Tibial artery (tissue), 4 donors: ENCODE results near the gene TMOD2.
"Not testable (repeated sequence)": the region's sequence is repeated elsewhere in the genome, so short reads cannot be mapped to it uniquely, and the experiment has no call there.

Experiments
- DNase-seq, 2 donors: peaks; one replicate each; pipeline ENCODE4 v3.0.0-alpha.2; 2019
- H3K27ac ChIP-seq, 2 donors: fragments of 200-600 bp; sonication (generic) in 1 of 2; 1 replicate in 1 of 2; 2 replicates in 1 of 2; pipeline ENCODE4 v1.5.1; 2018 to 2019; ENCODE audit warnings: mild to moderate bottlenecking in 1 of 2
- H3K27me3 ChIP-seq, 2 donors: fragments of 200-600 bp; sonication (generic) in 1 of 2; one replicate each; pipeline versions ENCODE4 v1.5.1 to v1.6.0; 2016 to 2019
- H3K36me3 ChIP-seq, 3 donors: fragments of 200-600 bp; sonication (generic) in 2 of 3; one replicate each; pipeline ENCODE4 v1.5.1; 2016 to 2019; ENCODE audit warnings: mild to moderate bottlenecking in 2 of 3
- H3K4me1 ChIP-seq, 4 donors: fragments of 200-600 bp; sonication (generic) in 2 of 4; 1 replicate in 3 of 4; 2 replicates in 1 of 4; pipeline ENCODE4 v1.5.1; 2016 to 2019
- H3K4me3 ChIP-seq, 2 donors: fragments of 200-600 bp; sonication (generic) in 1 of 2; 1 replicate in 1 of 2; 2 replicates in 1 of 2; pipeline ENCODE4 v1.5.1; 2018 to 2019; ENCODE audit warnings: mild to moderate bottlenecking in 2 of 2
- H3K9me3 ChIP-seq, 3 donors: fragments of 200-600 bp; sonication (generic) in 1 of 3; one replicate each; pipeline ENCODE4 v1.5.1; 2016 to 2019
- CTCF ChIP-seq, 2 experiments: fragments of 200-600 bp in 1 of 2; fragments of 450-650 bp in 1 of 2; IDR thresholded peaks; one replicate each; pipeline ENCODE4 v1.5.1; 2017 to 2019; ENCODE audit warnings: antibody characterized with exemption in 2 of 2, mild to moderate bottlenecking in 1 of 2, moderate library complexity in 1 of 2
- intact Hi-C: fragments of 100-400 bp; cut with DNase I; formaldehyde crosslinking; loops from one replicate; pipeline ENCODE4 v1.15.0; 2023; ENCODE audit warnings: low total_unique reads

The TMOD2 gene

DNA sequence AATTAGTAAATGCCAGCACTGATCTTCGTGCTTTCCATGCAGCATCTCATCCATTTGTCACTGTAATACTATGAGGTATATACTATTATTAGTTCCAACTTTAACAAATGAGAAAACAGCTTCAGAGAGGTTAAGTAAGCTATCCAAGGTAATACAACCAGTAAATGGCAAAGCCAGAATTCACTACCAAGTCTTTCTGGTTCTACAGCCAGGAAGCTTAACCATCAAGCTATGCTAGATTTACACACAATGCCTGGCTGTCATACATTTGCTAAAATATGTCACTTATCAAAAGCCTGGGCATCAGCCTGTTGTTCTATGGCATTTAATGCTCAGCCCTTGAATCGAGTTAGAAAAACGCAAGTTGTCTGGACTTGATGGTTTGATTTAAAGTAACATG, 32.6 kb downstream of the TMOD2 start:
- TF ChIP-seq CTCF (IDR thresholded peaks at IDR 0.05) = no peak
- Histone ChIP-seq H3K9me3 (no peaks in the 10 kb centered on the region), H3K4me1 (no peaks in the 10 kb centered on the region), H3K36me3 (peaks cover 44 to 63% (median 49%) of the 10 kb centered on the region in 3 donors), H3K4me3 (no peak overlapping the region), H3K27ac (no peak overlapping the region), H3K27me3 (no peaks in the 10 kb centered on the region)
- no peak for DNase-seq
- intact Hi-C loops = no loop called here

- peaks cover 33 to 51% (median 36%) of the 10 kb centered on the region in 3 donors for H3K36me3 ChIP-seq
- intact Hi-C loops, H3K27ac ChIP-seq, DNase-seq, H3K27me3 ChIP-seq, H3K9me3 ChIP-seq, H3K4me1 ChIP-seq, H3K4me3 ChIP-seq: not testable (repeated sequence)
Measured at GRCh38 chr15:51787130-51787529, 35.7 kb downstream of the TMOD2 start.

DNA sequence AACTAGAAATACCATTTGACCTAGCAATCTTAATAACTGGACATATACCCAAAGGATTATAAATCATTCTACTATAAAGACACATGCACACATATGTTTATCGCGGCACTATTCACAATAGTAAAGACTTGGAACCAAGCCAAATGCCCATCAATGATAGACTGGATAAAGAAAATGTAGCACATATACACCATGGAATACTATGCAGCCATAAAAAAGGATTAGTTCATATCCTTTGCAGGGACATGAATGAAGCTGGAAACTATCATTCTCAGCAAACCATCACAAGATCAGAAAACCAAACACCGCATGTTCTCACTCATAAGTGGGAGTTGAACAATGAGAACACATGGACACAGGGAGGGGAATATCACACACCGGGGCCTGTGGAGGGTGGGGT, 41.1 kb downstream of the TMOD2 start:
- H3K27ac ChIP-seq, H3K9me3 ChIP-seq, H3K36me3 ChIP-seq, DNase-seq, H3K4me3 ChIP-seq, intact Hi-C loops, H3K27me3 ChIP-seq: not testable (repeated sequence)
- H3K4me1 ChIP-seq = peaks cover 0 to 15% (median 1%) of the 10 kb centered on the region in 4 donors

GRCh38 chr15:51793521-51794305, 42.3 kb downstream of the TMOD2 start:
- intact Hi-C loops = no loop called here
- peak in 1 of 2 donors; percentile 44 for DNase-seq
- no peak overlapping the region for H3K4me3 ChIP-seq
- H3K36me3 ChIP-seq = peaks cover 7 to 13% (median 9%) of the 10 kb centered on the region in 3 donors
- peaks cover 0 to 15% (median 1%) of the 10 kb centered on the region in 4 donors for H3K4me1 ChIP-seq
- H3K27me3 ChIP-seq = no peaks in the 10 kb centered on the region
- TF ChIP-seq CTCF (IDR thresholded peaks at IDR 0.05) = no peak
- H3K27ac ChIP-seq = no peak overlapping the region
- H3K9me3 ChIP-seq = no peaks in the 10 kb centered on the region

- DNase-seq = no peak
- TF ChIP-seq CTCF (IDR thresholded peaks at IDR 0.05) = no peak
- Histone ChIP-seq H3K27me3 (no peaks in the 10 kb centered on the region), H3K4me3 (no peak overlapping the region), H3K27ac (no peak overlapping the region), H3K9me3 (no peaks in the 10 kb centered on the region), H3K4me1 (peaks cover 0 to 15% (median 1%) of the 10 kb centered on the region in 4 donors), H3K36me3 (peaks cover 15 to 42% (median 24%) of the 10 kb centered on the region in 3 donors)
- intact Hi-C loops = no loop called here
Measured at GRCh38 chr15:51796847-51797401, 45.5 kb downstream of the TMOD2 start.

- no peak for TF ChIP-seq CTCF (IDR thresholded peaks at IDR 0.05)
- Histone ChIP-seq H3K9me3 (no peaks in the 10 kb centered on the region), H3K27me3 (no peaks in the 10 kb centered on the region), H3K36me3 (peaks cover 15 to 42% (median 29%) of the 10 kb centered on the region in 3 donors), H3K4me3 (no peak overlapping the region), H3K27ac (no peak overlapping the region), H3K4me1 (peaks cover 0 to 10% (median 1%) of the 10 kb centered on the region in 4 donors)
- intact Hi-C loops = no loop called here
- no peak for DNase-seq
Measured at GRCh38 chr15:51798281-51798680, 46.9 kb downstream of the TMOD2 start.
